Measurements from ENCODE around the gene IFNA6.
"Not testable (repeated sequence)": the region's sequence is repeated elsewhere in the genome, so short reads cannot be mapped to it uniquely, and the experiment has no call there.

The IFNA6 gene

DNA sequence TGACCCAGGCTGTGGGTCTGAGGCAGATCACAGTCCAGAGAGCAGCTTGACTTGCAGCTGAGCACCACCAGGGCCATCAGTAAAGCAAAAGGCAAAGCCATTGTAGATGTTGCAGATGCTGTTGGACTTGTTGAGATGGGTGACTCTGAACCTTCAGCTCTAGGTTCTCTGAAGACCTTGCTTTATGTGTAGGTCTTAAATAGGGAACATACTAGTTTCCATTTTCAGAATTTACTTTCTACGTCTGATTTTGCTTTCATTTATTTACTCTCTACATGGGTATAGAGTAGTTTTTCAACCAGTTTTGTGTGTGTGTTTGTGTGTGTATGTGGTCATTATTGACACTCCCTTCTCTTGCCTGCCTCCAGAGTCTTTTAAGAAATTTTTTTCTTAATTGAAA, at the start of gene IFNA6:
TSS of gene IFNA6 (minus strand) at position 101 of the 400 bp plus-strand sequence. CDS start at position 101, 0 bp downstream.
- no peak for DNase-seq (ENCODE audit: low read depth in 2 of 2)

DNA sequence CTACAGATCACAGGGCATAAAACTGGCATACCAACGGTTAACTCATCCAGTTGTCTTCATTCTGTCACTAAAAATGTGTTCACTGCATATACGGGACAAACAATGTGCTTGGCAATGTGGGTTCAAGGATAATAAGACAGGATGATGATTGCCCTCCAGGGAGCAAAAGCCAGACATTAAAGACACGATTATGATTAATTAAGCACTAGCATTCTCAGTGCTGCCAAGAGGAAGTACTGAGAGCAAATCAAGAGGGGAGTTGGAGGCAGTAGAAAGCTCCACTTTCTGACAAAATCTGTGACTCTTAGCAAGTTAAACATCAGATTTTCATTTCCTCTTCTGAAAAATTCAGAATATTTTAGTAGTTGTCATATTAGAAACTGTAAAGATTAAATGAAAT, 49.3 kb upstream of the IFNA6 start:
- no peak for DNase-seq (ENCODE audit: low read depth in 2 of 2)

DNA sequence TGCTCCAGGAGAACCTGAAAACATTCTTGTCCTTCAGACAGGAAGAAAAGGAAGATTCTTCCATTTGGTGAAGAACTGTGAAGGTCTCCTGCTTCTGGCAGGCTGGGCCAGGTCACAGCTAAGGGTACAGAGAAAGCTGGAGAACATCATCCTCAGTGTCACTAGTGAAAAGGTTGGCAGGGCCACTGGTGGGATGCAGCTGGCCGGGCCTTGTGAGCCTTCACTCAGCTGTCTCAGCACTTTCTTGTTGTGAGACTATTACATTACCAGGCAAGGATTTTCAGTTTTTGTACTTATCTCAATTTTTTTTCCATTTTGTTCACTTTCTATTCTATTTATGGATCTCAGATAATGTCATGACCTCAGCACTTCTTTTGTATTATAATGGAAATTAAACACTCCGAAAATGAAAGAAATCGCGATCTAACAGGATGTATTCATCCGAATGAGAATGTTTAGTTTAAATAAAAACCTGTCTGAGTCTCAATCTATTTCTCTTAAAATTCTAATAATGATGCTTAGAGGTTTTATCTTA, 48.3 kb upstream of the IFNA6 start:
- DNase-seq (ENCODE audit: low read depth in 2 of 2), result no peak

DNA sequence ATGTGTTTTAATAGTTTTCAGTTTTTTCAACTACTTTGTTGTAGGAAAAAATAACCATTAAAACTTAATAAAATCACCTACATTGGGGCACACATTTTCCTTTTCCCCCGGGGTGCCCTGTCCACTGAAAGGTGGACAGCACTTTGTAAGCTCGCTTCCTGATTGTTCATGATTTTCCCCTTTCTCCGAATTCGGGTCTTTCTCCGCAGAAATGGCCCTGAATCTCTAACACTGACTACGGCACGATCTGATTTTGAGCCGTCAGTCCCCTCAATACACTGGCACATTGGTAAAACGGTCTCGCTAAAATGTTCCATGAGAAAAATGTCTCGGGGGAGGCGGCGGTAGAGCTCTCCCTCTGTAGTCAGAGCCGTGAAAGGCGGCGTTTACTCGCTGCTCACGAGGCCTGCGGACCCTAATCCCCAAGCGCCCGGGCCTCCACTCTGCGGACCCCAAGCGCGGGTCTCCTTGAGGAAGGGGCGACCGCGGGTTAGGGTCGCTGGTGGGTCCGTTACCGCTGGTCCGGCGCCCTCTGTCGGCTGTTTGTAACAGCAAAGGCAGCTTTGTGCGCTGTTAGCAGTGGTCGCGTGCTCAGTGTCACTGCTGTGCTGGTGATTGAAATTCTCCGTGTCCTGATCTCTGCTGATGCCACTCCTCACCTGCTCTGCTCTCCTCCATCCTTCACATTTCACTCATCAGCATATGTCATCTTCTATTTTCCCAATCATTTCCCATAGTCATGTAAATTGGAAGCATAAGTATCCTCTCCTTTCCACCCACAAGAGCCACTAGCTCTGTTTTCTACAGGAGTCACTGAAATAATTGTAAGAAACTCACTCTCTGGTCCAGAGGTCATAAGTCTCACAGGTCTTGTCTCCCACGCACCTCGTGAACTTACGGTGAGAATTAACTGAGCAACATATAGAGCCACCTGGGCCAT, 45.4 kb upstream of the IFNA6 start:
- peak; percentile 9 to 32 for DNase-seq (ENCODE audit: low read depth in 2 of 2)

DNA sequence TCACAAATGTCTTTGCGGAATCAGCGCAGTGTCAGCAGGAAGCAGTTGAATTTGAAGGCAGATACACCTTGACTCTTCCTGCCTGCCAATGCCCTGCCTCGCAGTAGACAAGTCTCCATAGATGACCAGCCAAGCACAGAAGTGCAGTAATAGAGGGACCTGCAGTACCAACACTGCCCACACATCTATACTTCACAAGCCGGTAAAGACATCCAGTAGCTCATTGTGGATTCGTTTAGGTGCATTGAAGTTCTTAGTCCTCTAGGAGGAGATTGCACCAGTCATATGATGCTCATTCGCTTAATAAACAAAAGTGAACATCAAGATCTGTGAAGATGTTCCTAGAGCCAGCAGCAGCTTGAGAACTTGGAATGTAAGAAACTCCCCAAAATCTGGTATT, 41.6 kb upstream of the IFNA6 start:
- no peak for DNase-seq (ENCODE audit: low read depth in 2 of 2)

DNA sequence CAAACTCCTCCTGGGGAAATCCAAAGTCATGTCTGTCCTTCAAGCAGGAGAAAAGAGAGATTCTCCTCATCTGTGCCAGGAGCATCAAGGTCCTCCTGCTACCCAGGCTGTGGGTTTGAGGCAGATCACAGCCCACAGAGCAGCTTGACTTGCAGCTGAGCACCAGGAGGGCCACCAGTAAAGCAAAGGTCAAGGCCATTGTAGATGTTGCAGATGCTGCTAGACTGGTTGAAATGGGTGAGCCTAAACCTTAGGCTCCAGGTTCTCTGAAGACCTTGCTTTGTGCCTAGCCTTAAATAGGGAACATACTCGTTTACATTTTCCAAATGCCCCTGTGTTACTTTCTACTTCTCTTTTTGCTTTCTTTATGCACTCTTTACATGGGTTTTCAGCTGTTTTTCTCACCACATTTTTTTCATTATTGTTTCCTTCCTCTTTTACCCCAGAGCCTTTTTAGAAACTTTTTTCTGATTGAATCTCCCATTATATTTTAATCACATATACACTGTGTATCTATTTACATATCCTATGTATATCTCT, 34.5 kb upstream of the IFNA6 start, which contains the start of gene IFNA2:
TSS of gene IFNA2 (minus strand) at position 268 of the 540 bp plus-strand sequence. CDS start at position 199, 69 bp downstream.
- no peak for DNase-seq (ENCODE audit: low read depth in 2 of 2)

DNA sequence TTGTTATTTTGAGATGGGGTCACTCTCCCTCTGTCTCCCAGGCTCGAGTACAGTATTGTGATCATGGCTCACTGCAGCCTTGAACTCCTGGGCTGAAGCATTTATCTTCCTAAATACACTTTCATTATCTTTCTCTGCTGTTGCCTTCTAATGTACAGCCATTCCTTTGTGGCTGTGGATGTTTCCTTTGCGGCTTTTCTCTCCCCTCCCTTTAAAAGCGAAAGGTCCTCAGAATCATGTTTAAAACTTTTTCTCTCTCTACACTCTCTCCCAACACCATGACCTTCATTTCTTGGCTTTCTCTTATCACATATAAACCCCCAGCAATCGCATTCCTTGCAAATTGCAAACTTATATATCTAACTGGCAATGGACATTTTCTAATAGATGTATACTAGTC, 32.9 kb upstream of the IFNA6 start:
- DNase-seq (ENCODE audit: low read depth in 2 of 2), result no peak

DNA sequence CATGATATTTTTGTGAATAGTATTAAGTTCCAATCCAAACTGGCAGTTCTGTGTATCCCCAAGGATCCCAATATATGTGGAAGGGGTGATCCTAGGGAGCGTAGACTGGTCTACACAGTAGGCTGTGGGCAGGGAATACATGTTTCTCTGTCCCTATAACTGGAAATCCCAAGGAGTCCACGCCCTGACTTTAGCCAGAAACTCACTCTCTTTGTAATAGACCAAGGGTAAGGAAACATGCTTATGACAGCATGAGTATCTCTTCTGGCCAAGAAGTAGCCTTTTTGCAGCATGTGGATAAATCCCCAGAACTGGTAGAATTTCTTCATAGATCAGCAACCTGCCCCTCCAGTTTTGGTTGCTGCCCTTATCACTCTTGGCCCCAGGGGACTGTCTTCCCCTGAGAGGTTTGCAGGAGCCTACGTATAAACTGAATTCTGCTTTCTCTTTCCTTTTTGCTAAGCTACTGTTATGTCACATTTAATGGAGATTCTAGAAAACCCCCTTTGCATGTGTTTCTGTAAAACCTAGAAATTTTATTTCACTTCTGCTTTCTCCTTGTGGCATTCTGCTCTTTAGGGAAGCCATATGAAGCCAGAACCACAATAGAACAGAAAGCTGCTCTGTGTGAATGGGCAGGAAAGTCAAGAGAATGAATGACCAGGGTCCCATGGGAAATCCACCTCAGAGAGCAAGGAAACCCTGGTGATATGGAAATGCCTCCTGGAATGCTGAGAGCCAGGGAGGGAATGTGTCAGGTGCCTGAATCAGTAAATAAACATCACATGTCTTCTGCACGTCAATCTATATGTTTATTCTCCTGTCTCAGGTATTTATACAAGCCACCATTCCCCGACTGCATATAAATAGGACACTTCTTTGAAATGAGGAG, 31.0 kb upstream of the IFNA6 start:
- no peak for DNase-seq (ENCODE audit: low read depth in 2 of 2)

DNA sequence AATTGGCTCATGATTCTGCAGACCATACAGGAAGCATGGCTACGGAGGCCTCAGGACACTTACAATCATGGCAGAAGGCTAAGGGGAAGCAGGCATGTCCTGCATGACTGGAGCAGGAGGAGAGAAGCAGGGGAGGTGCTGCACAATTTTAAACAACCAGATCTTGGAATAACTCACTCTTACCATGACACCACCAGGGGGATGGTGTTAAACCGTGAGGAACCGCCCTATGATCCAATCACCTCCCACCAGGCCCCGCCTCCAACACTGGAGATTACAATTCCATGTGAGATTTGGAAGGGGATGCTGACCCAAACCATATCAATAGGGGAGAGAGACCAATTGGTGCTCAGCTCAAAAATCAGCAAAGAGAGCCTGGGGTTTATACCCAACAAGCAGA, 20.8 kb upstream of the IFNA6 start:
- DNase-seq (ENCODE audit: low read depth in 2 of 2), result not testable (repeated sequence)

DNA sequence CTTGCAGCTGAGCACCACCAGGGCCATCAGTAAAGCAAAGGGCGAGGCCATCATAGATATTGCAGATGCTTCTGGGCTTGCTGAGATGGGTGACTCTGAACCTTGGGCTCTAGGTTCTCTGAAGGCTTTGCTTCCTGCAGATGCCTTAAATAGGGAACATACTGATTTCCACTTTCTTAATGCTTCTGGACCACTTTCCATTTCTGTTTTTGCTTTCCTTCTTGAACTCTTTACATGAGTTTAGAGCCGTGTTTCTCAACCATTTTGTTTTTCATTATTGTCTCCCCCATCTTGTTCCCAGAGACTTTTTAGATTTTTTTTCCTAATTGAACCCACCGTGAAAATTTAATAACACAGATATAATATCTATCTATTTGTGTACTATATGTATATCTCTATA, 17.3 kb upstream of the IFNA6 start, which contains the start of gene IFNA13:
TSS of gene IFNA13 (minus strand) at position 101 of the 400 bp plus-strand sequence. CDS start at position 54, 47 bp downstream.
- DNase-seq (ENCODE audit: low read depth in 2 of 2), result no peak

DNA sequence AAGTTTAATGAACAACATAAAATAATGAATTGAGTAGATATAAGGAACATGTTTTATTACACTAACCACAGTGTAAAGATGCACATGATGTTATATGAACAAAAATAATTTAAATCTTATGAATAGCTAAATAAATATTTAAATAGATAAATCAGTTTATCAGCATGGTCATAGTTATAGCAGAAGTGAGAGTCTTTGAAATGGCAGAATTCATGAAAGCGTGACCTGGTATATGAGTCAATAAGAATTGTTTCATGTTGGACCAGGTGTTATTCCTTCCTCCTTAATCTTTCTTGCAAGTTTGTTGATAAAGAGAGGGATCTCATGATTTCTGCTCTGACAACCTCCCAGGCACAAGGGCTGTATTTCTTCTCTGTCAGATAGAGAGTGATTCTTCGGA, 16.5 kb upstream of the IFNA6 start:
- DNase-seq (ENCODE audit: low read depth in 2 of 2), result not testable (repeated sequence)

DNA sequence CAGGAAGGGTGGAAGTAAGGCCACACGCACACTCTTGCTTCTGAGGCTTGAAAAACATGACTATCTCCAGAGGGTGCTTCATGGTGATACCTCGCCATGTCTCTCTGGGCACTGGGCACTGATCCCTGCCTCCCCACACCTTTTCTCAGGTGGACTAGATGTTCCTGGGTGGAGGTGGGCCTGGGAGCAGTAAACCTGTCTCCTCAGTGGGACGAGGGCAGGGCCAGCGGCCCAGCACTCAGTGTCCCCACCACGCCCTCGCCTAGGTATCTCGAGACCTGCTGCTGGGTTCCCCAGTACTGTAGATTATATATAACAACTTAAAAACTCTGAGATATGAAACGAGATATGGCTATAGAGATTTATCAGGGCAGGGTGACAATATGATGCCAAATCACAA, 11.6 kb upstream of the IFNA6 start:
- no peak for DNase-seq (ENCODE audit: low read depth in 2 of 2)

DNA sequence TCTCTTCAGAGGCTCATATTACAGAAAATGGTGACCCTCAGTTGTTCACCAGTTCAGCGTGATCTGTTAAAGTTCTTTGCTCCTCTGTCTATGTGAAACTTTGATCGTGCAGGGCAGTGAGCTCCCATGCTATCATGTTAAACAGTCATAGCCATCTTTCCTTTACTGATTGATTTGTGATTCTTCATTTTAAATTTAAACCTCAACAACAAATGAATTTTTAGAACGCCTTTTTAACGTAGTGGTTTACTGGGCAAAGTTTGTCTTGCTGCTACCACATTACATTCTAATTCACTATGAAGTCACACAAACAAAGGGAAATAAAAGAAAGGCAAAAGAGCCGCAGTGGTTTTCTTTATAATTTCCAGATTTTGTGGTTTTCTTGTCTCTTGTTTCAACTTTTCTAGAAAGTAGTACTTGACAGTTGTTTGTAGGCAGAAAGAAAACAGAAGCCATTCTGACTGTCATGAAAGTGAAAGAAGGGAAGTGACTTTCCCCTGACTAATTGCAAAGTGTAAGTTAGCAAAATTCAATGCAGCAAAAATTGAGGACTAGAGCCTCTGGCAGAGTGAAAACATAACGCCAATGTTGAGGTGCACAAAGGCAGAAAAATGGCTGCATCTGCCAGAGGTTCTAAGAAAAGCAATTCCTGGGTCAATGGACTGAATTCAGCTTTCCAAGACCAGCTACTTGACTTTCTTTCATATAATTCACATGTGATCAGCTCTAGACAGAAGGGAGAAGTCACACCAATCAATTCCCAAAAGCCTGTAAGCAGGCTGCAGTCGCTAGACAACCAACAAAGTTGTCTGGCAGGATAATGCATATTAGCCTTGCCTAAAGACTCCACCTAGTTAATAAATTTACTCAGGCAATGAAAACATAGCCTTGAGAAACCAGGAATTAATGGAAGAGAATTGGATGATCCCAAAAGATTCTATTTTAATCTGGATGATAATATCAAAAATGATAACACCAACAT, 7.1 kb upstream of the IFNA6 start:
- no peak for DNase-seq (ENCODE audit: low read depth in 2 of 2)

DNA sequence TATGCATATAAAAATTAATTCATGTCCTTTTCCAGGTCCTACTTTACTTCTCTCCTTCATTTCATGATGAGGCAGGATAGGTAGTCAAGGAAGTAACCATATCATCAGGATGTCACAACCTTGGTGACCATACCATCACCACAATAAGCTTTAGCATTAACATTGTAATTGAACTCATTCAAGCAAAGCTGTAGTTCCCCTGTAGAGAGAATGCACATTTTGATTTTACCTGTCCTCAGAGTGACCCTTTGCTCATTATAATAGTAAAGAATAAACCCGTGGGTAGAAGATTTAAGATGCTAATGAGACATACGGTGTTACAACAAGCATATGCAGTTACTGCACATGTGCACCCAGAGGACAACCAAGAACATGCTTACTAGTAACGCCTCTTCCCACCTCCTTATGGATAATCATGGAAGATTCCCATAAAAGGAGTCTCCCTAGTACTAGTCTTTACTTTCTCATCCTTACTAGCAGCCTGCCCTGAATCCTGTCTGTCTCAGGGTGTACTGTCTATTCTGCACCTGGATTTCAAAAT, 2.2 kb downstream of the IFNA6 start:
- no peak for DNase-seq (ENCODE audit: low read depth in 2 of 2)

DNA sequence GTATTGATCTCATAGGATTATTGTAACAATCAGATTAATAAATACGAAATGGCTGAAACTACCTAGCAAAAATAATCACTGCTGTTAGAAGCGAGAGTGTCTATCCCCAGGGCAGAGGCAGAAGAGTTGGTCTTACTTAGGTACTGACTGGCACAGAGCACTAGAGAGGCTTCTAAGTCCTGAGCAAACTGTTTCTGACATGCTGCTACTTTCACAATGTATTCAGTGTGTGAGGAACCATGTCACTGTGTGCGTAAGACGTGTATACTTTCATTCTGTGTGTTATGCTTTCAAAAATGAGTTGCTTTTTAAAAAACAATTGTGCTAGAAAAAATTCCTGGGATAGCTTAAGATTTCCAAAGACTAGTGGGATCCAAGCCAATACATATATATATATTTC, 10.0 kb downstream of the IFNA6 start:
- DNase-seq (ENCODE audit: low read depth in 2 of 2), result no peak

DNA sequence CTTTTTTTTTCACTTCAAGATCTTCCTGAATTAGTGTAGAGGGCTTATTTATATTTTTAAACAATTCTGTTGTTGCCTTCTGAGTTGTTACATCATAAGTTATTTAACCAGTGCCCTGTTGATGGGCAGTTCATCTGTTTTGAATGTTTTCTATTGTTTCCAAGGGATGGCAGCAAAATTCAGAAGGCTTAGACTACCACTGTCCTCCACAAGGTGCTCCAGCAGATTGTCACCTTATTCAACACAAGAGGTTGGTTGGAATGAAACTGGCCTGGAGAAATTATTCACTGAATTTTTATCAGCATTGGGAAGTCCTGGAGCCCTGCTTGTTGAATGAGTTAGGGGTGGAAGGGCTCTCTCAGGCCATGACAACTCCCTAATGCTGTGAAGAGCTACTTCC, 14.2 kb downstream of the IFNA6 start:
- no peak for DNase-seq (ENCODE audit: low read depth in 2 of 2)

DNA sequence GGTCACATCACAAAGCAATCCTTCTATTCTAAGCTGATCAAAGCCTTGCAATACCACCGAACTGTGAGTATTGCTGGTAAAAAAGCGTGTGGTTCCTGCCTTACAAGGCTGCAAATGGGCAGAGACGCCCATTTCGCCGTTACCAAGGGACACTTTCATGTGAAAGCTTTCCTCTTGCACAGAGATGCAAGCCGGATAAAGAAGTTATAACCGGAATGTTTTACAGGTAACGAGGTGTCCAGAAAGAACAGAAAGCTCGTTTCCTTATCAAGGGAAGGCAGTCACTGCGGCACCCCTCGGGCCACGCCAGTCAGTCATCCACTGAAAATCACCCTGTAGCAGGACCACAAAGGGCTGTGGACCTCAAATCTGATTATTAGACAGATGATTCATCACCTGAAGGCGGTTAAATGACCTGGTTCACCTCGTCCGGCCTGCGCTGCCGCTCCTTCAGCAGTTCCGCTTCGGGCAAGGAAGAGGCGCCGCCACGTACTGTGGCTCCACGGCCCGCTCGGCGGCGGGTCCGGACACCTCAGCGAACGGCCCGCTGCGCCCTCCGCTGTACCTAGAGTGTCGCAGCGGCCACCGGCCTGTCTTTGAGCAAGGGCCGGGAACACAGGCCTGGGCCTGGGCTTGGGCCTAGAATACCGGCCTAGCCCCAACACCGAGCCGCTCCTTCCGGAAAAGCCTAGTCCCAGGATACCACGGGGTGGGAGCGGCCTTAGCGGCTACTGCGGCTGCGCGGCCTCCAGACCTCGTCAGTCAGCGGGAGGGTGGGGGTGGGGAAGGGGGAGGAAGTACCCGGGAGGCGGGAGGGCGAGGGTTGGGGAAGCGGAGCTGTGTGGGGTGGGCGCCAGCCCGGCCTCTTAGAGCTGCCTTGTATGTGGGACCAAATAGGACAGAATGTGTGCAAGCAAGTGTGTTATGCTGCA, 15.7 kb downstream of the IFNA6 start, which contains the start of gene KLHL9:
TSS of gene KLHL9 (minus strand) at position 704 of the 932 bp plus-strand sequence. CDS start at position 159, 545 bp downstream.
- peak; percentile 83 for DNase-seq (ENCODE audit: low read depth in 2 of 2)

DNA sequence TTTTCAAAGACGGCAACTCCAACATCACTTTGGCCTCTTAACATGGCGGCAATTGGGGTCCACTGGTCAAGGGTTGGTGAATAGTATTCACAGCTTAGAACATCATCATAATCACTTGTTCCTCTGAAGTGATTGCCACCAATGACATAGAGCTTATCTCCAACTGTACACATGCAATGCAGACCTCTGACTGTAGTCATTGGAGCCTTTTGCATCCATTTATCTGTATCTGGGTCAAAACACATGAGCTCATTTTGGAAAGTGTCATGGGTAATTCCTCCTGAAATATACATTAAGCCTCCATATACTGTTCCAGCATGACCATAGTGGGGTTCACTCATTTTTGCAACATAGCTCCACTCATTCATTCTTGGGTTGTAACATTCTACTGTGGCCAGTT, 17.5 kb downstream of the IFNA6 start:
- DNase-seq (ENCODE audit: low read depth in 2 of 2), result no peak

Measured in stimulated activated CD8-positive, alpha-beta memory T cell treated with anti-CD3 and anti-CD28 coated beads, Interleukin-15, amount 100 ng/mL, for 48 hours (primary cell).